Neuronal stem cell (in vitro differentiated cells): ENCODE results near the gene CKS1B.
"Not testable (repeated sequence)": the region's sequence is repeated elsewhere in the genome, so short reads cannot be mapped to it uniquely, and the experiment has no call there.

ENCODE experiments used
- DNase-seq: peaks from one replicate; pipeline ENCODE4 v3.0.0-alpha.2; 2013; ENCODE audit warnings: low spot score
- H2AFZ ChIP-seq: one replicate; pipeline ENCODE4 v1.6.1; 2013; ENCODE audit warnings: mild to moderate bottlenecking, low read length, inconsistent platforms
- H2AK5ac ChIP-seq: 2 replicates; pipeline ENCODE4 v1.6.1; 2013; ENCODE audit warnings: low read depth, mild to moderate bottlenecking, inconsistent platforms, low read length, moderate library complexity, mixed read lengths
- H2BK120ac ChIP-seq: 2 replicates; pipeline ENCODE4 v1.6.1; 2013; ENCODE audit warnings: low read depth, mild to moderate bottlenecking, inconsistent platforms, low read length, moderate library complexity, mixed read lengths
- H2BK12ac ChIP-seq: one replicate; pipeline ENCODE4 v1.6.1; 2013; ENCODE audit warnings: low read length, inconsistent platforms
- H2BK15ac ChIP-seq: 2 replicates; pipeline ENCODE4 v1.6.1; 2013; ENCODE audit warnings: mild to moderate bottlenecking, low read length, inconsistent platforms, mixed read lengths
- H2BK5ac ChIP-seq: one replicate; pipeline ENCODE4 v1.6.1; 2013; ENCODE audit warnings: inconsistent platforms, mild to moderate bottlenecking, low read length, moderate library complexity
- H3K14ac ChIP-seq: one replicate; pipeline ENCODE4 v1.6.1; 2013; ENCODE audit warnings: low read length, inconsistent platforms
- H3K18ac ChIP-seq: 2 replicates; pipeline ENCODE4 v1.6.1; 2013; ENCODE audit warnings: low read length, inconsistent platforms
- H3K23ac ChIP-seq: 2 replicates; pipeline ENCODE4 v1.6.1; 2013; ENCODE audit warnings: low read depth, mild to moderate bottlenecking, mixed read lengths, low read length, inconsistent platforms; ENCODE audit not compliant: poor library complexity
- H3K27ac ChIP-seq: replicated peaks from 3 replicates; pipeline ENCODE4 v1.5.1; 2013; ENCODE audit warnings: low read length, inconsistent platforms
- H3K27me3 ChIP-seq, 3 experiments: 2 replicates each; pipeline ENCODE4 v1.6.1; 2013; ENCODE audit warnings: low read length in 3 of 3, mild to moderate bottlenecking in 2 of 3, inconsistent platforms in 1 of 3, low read depth in 1 of 3, mixed read lengths in 1 of 3, moderate library complexity in 1 of 3; ENCODE audit not compliant: control insufficient read depth in 3 of 3, insufficient read depth in 3 of 3
- H3K36me3 ChIP-seq, 2 donors: replicated peaks in 1 of 2; 2 replicates each; pipeline ENCODE4 v1.6.1; 2013; ENCODE audit warnings: low read length in 2 of 2; ENCODE audit not compliant: control insufficient read depth in 2 of 2, insufficient read depth in 2 of 2
- H3K4ac ChIP-seq: 2 replicates; pipeline ENCODE4 v1.6.1; 2013; ENCODE audit warnings: inconsistent platforms, mild to moderate bottlenecking, low read length, moderate library complexity
- H3K4me1 ChIP-seq, 2 donors: 1 replicate in 1 of 2; 2 replicates in 1 of 2; pipeline ENCODE4 v1.6.1; 2013; ENCODE audit warnings: low read length in 2 of 2, low read depth in 1 of 2; ENCODE audit not compliant: control insufficient read depth in 2 of 2, insufficient read depth in 1 of 2
- H3K4me2 ChIP-seq: one replicate; pipeline ENCODE4 v1.6.1; 2013; ENCODE audit warnings: mild to moderate bottlenecking, low read length, inconsistent platforms; ENCODE audit not compliant: insufficient read depth, poor library complexity, severe bottlenecking
- H3K4me3 ChIP-seq, 2 donors: 2 replicates each; pipeline ENCODE4 v1.5.1; 2013; ENCODE audit warnings: low read length in 2 of 2, mild to moderate bottlenecking in 2 of 2, inconsistent platforms in 1 of 2, moderate library complexity in 1 of 2
- H3K79me1 ChIP-seq: one replicate; pipeline ENCODE4 v1.6.1; 2013; ENCODE audit warnings: low read depth, mild to moderate bottlenecking, inconsistent platforms, low read length, moderate library complexity
- H3K9ac ChIP-seq: one replicate; pipeline ENCODE4 v1.6.1; 2013; ENCODE audit warnings: mild to moderate bottlenecking, low read depth, low read length, inconsistent platforms; ENCODE audit not compliant: poor library complexity
- H3K9me3 ChIP-seq, 2 donors: replicated peaks in 1 of 2; 2 replicates each; pipeline versions ENCODE3 to v1.6.1; 2013; ENCODE audit warnings: low read length in 2 of 2, mild to moderate bottlenecking in 2 of 2, inconsistent platforms in 1 of 2, low read depth in 1 of 2, mixed read lengths in 1 of 2, moderate library complexity in 1 of 2; ENCODE audit not compliant: control insufficient read depth in 2 of 2, insufficient read depth in 1 of 2
- H4K8ac ChIP-seq: one replicate; pipeline ENCODE4 v1.6.1; 2013; ENCODE audit warnings: low read depth, mild to moderate bottlenecking, inconsistent platforms, low read length, moderate library complexity
- H4K91ac ChIP-seq: one replicate; pipeline ENCODE4 v1.6.1; 2013; ENCODE audit warnings: low read length, low read depth, mild to moderate bottlenecking, inconsistent platforms; ENCODE audit not compliant: poor library complexity
- WGBS, 2 donors: extraction: QIAGEN DNeasy Blood & Tissue Kit; methylation state at CpG; one replicate each; pipeline ENCODE4 v1.1.7; 2013; ENCODE audit warnings: missing lambda C conversion rate in 2 of 2, mixed read lengths in 1 of 2; ENCODE audit not compliant: insufficient read length in 2 of 2, insufficient replicate concordance in 1 of 2; ENCODE audit errors: extremely low coverage in 2 of 2; 5-methylcytosine and 5-hydroxymethylcytosine counted together

Gene CKS1B

DNA sequence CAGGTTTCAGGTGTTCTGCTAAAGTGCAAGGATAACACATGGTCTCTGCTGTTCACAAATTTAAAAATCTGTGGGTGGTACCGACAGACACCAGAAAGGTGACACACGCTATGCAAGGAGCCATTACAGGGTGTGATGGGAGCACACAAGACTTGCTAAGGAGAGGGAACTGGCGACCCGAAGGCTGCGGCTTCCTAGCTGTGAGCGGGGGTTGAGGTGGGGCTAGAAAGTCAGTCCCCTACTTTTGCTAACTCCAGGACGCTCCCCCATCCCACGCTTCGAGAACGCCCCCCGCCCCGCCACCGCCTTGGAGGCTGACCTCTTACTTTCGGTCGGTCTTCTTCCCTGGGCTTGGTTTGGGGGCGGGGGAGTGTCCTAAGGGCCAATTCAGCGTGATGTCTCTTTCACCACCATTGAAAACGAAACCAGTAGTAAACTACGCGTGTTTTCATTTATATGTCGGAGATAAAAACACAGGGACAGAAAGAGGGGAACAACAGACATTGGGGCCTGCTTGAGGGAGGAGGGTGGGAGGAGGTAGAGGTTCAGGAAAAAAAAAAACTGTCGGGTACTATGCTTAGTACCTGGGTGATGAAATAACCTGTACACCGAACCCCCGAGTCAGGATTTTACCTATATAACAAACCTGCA is 1.1 kb downstream of the CKS1B start:
- no peak overlapping the region for H3K4ac ChIP-seq
- no peak for DNase-seq
- peak overlapping the region; percentile 80 for H3K9ac ChIP-seq
- peaks cover 18 to 28% of the 10 kb centered on the region in 2 donors for H3K4me1 ChIP-seq
- peak overlapping the region; percentile 39 for H3K18ac ChIP-seq
- H2BK12ac ChIP-seq, result no peak overlapping the region
- H3K23ac ChIP-seq, result no peak overlapping the region
- H3K14ac ChIP-seq, result no peak overlapping the region
- H2AFZ ChIP-seq, result no peak overlapping the region
- peak overlapping the region; percentile 93 for H3K4me2 ChIP-seq
- no peaks in the 10 kb centered on the region for H3K79me1 ChIP-seq
- no peak overlapping the region for H2BK120ac ChIP-seq
- H4K91ac ChIP-seq, result no peak overlapping the region
- H3K4me3 ChIP-seq, result peak overlapping the region; percentile 56 to 79
- WGBS, 2 donors, result no CpG with 5 or more reads among the region's 24 CpGs
- H2BK15ac ChIP-seq, result no peak overlapping the region
- H3K27me3 ChIP-seq, result no peaks in the 10 kb centered on the region
- peaks cover 11 to 41% of the 10 kb centered on the region in 2 donors for H3K36me3 ChIP-seq
- no peak overlapping the region for H4K8ac ChIP-seq
- H2AK5ac ChIP-seq, result no peak overlapping the region
- peak overlapping the region; percentile 84 for H2BK5ac ChIP-seq
- H3K27ac ChIP-seq, result peak overlapping the region; percentile 86
- no peaks in the 10 kb centered on the region for H3K9me3 ChIP-seq

DNA sequence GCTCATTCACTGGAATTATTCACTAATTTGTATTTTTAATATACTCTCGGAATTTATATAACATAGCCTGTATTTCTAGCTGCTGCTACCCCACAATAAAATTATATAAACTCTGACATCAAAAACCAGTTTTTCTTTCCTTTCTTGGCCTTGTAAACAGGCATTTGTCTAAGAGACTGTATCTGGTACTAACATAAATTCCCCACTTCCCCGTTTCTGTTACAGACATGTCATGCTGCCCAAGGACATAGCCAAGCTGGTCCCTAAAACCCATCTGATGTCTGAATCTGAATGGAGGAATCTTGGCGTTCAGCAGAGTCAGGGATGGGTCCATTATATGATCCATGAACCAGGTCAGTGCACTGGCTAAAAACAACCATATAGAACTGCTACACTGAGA is 3.3 kb downstream of the CKS1B start:
- DNase-seq, H2BK120ac ChIP-seq, H3K4me3 ChIP-seq, H2BK5ac ChIP-seq, H2BK15ac ChIP-seq, H2AFZ ChIP-seq, H3K4me2 ChIP-seq, H3K18ac ChIP-seq, H3K9ac ChIP-seq, H4K91ac ChIP-seq, H4K8ac ChIP-seq, H2AK5ac ChIP-seq, H3K27me3 ChIP-seq, H3K23ac ChIP-seq, H3K27ac ChIP-seq, H2BK12ac ChIP-seq, H3K79me1 ChIP-seq, H3K9me3 ChIP-seq, H3K14ac ChIP-seq, H3K4ac ChIP-seq: not testable (repeated sequence)
- Histone ChIP-seq H3K4me1 (peaks cover 5 to 15% of the 10 kb centered on the region in 2 donors), H3K36me3 (peaks cover 13 to 51% of the 10 kb centered on the region in 2 donors)
- no CpG with 5 or more reads among the region's 3 CpGs for WGBS, 2 donors

DNA sequence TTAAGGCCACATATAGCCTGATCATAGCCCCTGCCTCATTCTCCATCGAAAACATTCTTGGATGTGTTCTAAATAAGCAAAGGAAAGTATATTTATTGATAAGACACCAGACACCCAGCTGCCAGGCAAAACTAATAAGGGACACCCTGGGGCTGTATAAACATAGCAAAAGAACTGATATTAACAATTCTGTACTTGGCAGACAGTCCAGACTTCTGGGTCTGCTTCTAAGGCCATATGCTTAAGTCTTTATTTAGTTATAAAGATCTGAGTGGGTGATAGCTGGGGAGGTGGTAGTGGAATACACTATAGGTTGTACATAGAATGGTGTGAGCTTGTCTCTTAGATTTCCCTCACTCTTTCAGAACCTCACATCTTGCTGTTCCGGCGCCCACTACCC is 3.9 kb downstream of the CKS1B start:
- peaks cover 2 to 11% of the 10 kb centered on the region in 2 donors for H3K4me1 ChIP-seq
- no CpG with 5 or more reads among the region's 3 CpGs for WGBS, 2 donors
- H3K79me1 ChIP-seq, result peaks cover 2% of the 10 kb centered on the region
- no peak overlapping the region for H2BK120ac ChIP-seq
- H3K4me3 ChIP-seq, result no peak overlapping the region
- no peak overlapping the region for H3K14ac ChIP-seq
- H4K91ac ChIP-seq, result no peak overlapping the region
- H2AFZ ChIP-seq, result no peak overlapping the region
- peaks cover 13 to 51% of the 10 kb centered on the region in 2 donors for H3K36me3 ChIP-seq
- no peak overlapping the region for H2BK5ac ChIP-seq
- no peak overlapping the region for H2AK5ac ChIP-seq
- DNase-seq, result no peak
- no peak overlapping the region for H3K4me2 ChIP-seq
- H3K9ac ChIP-seq, result no peak overlapping the region
- no peak overlapping the region for H4K8ac ChIP-seq
- no peak overlapping the region for H3K4ac ChIP-seq
- H3K23ac ChIP-seq, result no peak overlapping the region
- no peak overlapping the region for H2BK12ac ChIP-seq
- H2BK15ac ChIP-seq, result no peak overlapping the region
- H3K27me3 ChIP-seq, result no peaks in the 10 kb centered on the region
- no peak overlapping the region for H3K18ac ChIP-seq
- H3K9me3 ChIP-seq, result no peaks in the 10 kb centered on the region
- no peak overlapping the region for H3K27ac ChIP-seq

- Histone ChIP-seq H2BK12ac (no peak overlapping the region), H3K27me3 (no peaks in the 10 kb centered on the region), H2AFZ (peak overlapping the region; percentile 77), H2BK15ac (no peak overlapping the region), H3K14ac (no peak overlapping the region), H4K8ac (no peak overlapping the region), H3K9ac (no peak overlapping the region), H4K91ac (no peak overlapping the region), H3K18ac (no peak overlapping the region), H3K4me3 (peak overlapping the region; percentile 73 to 74), H2BK5ac (no peak overlapping the region), H3K9me3 (no peaks in the 10 kb centered on the region), H2AK5ac (no peak overlapping the region), H2BK120ac (no peak overlapping the region), H3K36me3 (peaks cover 15 to 59% of the 10 kb centered on the region in 2 donors), H3K4me1 (peaks cover 1 to 5% of the 10 kb centered on the region in 2 donors), H3K79me1 (peaks cover 9% of the 10 kb centered on the region), H3K23ac (no peak overlapping the region), H3K27ac (peak overlapping the region; percentile 70), H3K4me2 (peak overlapping the region; percentile 29), H3K4ac (no peak overlapping the region)
- DNase-seq, result no peak
- WGBS, 2 donors, result no CpG with 5 or more reads among the region's 6 CpGs
Observed at GRCh38 chr1:154982341-154982740, 7.9 kb downstream of the CKS1B start.
